Activated effector memory CD4-positive, alpha-beta T cell treated with anti-CD3 and anti-CD28 coated beads, Interleukin-2, amount 50 U/mL, for 16 hours (primary cell): Measurements from ENCODE around the gene GMPS.
"Not testable (repeated sequence)": the region's sequence is repeated elsewhere in the genome, so short reads cannot be mapped to it uniquely, and the experiment has no call there.

Source experiments
- DNase-seq: peaks from one replicate; pipeline ENCODE4 v3.0.0-alpha.2; 2020

Gene GMPS

GRCh38 chr3:155944081-155944480 is 73.6 kb downstream of the GMPS start:
- no peak for DNase-seq

GRCh38 chr3:155946178-155946577 is 75.7 kb downstream of the GMPS start:
- DNase-seq = no peak

GRCh38 chr3:155948476-155948875 is 78.0 kb downstream of the GMPS start:
- no peak for DNase-seq

- DNase-seq = no peak
These were observed 79.2 kb downstream of the GMPS start for GRCh38 chr3:155949453-155950217.

GRCh38 chr3:155956508-155957411 is 86.3 kb downstream of the GMPS start:
- DNase-seq = no peak

GRCh38 chr3:155957412-155957880 is 87.0 kb downstream of the GMPS start:
- no peak for DNase-seq

GRCh38 chr3:155958676-155959075 is 88.2 kb downstream of the GMPS start:
- DNase-seq = no peak

GRCh38 chr3:155960060-155960459 is 89.6 kb downstream of the GMPS start:
- DNase-seq = no peak

GRCh38 chr3:155961044-155961443 is 90.6 kb downstream of the GMPS start:
- DNase-seq = not testable (repeated sequence)

- DNase-seq = no peak
These were observed 93.1 kb downstream of the GMPS start for GRCh38 chr3:155963570-155963969.

GRCh38 chr3:155970398-155970797 is 99.9 kb downstream of the GMPS start:
- DNase-seq = no peak

GRCh38 chr3:155972885-155973584 is 102.6 kb downstream of the GMPS start:
- no peak for DNase-seq

GRCh38 chr3:155978324-155978723 is 107.9 kb downstream of the GMPS start:
- no peak for DNase-seq

GRCh38 chr3:155979746-155980145 is 109.3 kb downstream of the GMPS start:
- DNase-seq = no peak

GRCh38 chr3:155981669-155982068 is 111.2 kb downstream of the GMPS start:
- no peak for DNase-seq

- DNase-seq = no peak
These were observed 113.5 kb downstream of the GMPS start for GRCh38 chr3:155983834-155984474.

- no peak for DNase-seq
These were observed 114.5 kb downstream of the GMPS start for GRCh38 chr3:155984791-155985417.

- no peak for DNase-seq
These were observed 119.1 kb downstream of the GMPS start for GRCh38 chr3:155989536-155989935.

- no peak for DNase-seq
These were observed 120.8 kb downstream of the GMPS start for GRCh38 chr3:155991212-155991611.

- no peak for DNase-seq
These were observed 121.4 kb downstream of the GMPS start for GRCh38 chr3:155991847-155992246.
